ENCODE results near the gene ZNF70.

The ZNF70 gene

GRCh38 chr22:23789638-23790037 is 38.7 kb upstream of the ZNF70 start:
- TF ChIP-seq CTCF (conservative IDR thresholded peaks at IDR 0.05; ENCODE audit: low read depth) = no peak
- CTCF ChIA-PET = interaction anchor here (2.0 kb wide), 1 partner anchor 22 kb away, joined by 7 read pairs; the partner anchor contains the start of gene CHCHD10
- no peak for DNase-seq (ENCODE audit: low spot score)
- H3K27ac ChIP-seq = no peak overlapping the region
- POLR2A ChIA-PET (ENCODE audit: low non-redundant PET) = no interaction called here

- CTCF ChIA-PET = interaction anchor here (0.6 to 2.0 kb wide), 2 partner anchors 22 to 498 kb away, joined by 3 to 7 read pairs; partner anchors contain the start of gene CHCHD10
- no peak for DNase-seq (ENCODE audit: low spot score)
- POLR2A ChIA-PET (ENCODE audit: low non-redundant PET) = no interaction called here
- TF ChIP-seq CTCF (conservative IDR thresholded peaks at IDR 0.05; ENCODE audit: low read depth) = no peak
- no peak overlapping the region for H3K27ac ChIP-seq
These were observed 38.2 kb upstream of the ZNF70 start for GRCh38 chr22:23789121-23789520.

- ChIA-PET CTCF (no interaction called here), POLR2A (ENCODE audit: low non-redundant PET) (no interaction called here)
- H3K27ac ChIP-seq = peak overlapping the region; percentile 98; the same call in 1 of the 2 replicates
- no peak for TF ChIP-seq CTCF (conservative IDR thresholded peaks at IDR 0.05; ENCODE audit: low read depth)
- DNase-seq (ENCODE audit: low spot score) = no peak
These were observed 37.0 kb upstream of the ZNF70 start for GRCh38 chr22:23787910-23788309.

- POLR2A ChIA-PET (ENCODE audit: low non-redundant PET) = no interaction called here
- CTCF ChIA-PET = no interaction called here
- no peak for DNase-seq (ENCODE audit: low spot score)
- H3K27ac ChIP-seq = peak overlapping the region; percentile 98
- no peak for TF ChIP-seq CTCF (conservative IDR thresholded peaks at IDR 0.05; ENCODE audit: low read depth)
These were observed 36.6 kb upstream of the ZNF70 start for GRCh38 chr22:23787600-23787896.

GRCh38 chr22:23786752-23787599 is 36.1 kb upstream of the ZNF70 start, which contains the start of gene SMARCB1:
Gene SMARCB1 (plus strand): TSS chr22:23786966. CDS start chr22:23787170, 204 bp downstream.
- no peak for TF ChIP-seq CTCF (conservative IDR thresholded peaks at IDR 0.05; ENCODE audit: low read depth)
- POLR2A ChIA-PET (ENCODE audit: low non-redundant PET) = no interaction called here
- CTCF ChIA-PET = interaction anchor here (1.1 kb wide), 1 partner anchor 23 kb away, joined by 3 read pairs; no protein-coding TSS in a partner anchor
- H3K27ac ChIP-seq = peak within 1 kb of the TSS; percentile 98
- peak; percentile 92 for DNase-seq (ENCODE audit: low spot score)

GRCh38 chr22:23786261-23786710 is 35.4 kb upstream of the ZNF70 start:
- no peak for DNase-seq (ENCODE audit: low spot score)
- TF ChIP-seq CTCF (conservative IDR thresholded peaks at IDR 0.05; ENCODE audit: low read depth) = no peak
- CTCF ChIA-PET = interaction anchor here (1.1 kb wide), 1 partner anchor 22 kb away, joined by 3 read pairs; no protein-coding TSS in a partner anchor
- peak overlapping the region; percentile 98 for H3K27ac ChIP-seq
- POLR2A ChIA-PET (ENCODE audit: low non-redundant PET) = no interaction called here

Measured in RWPE1 (cell line).